Activated naive CD4-positive, alpha-beta T cell treated with anti-CD3 and anti-CD28 coated beads for 36 hours (primary cell): Measurements from ENCODE around the gene CD302. TPM values are rescaled to one million over a fixed set of nuclear protein-coding genes. Genes with fewer than 3 reads are reported as not detected.

Experiments
- total RNA-seq, 2 experiments: library from RNA; stranded (reverse); gene quantifications; one replicate each; pipeline ENCODE4 v1.2.3, GENCODE V29; 2021

Gene CD302
- total RNA-seq, 2 experiments from 2014 or later = 0.35 to 0.48 TPM

Other genes with a start within 250 kb of the CD302 start
- gene BAZ2B, start 181.7 kb downstream of the CD302 start, total RNA-seq = 1 to 10 TPM; 8.3 to 9.7 TPM
- gene MARCHF7, start 85.7 kb downstream of the CD302 start, total RNA-seq = 10 to 100 TPM; 81.5 to 82.4 TPM
- gene LY75, start 106.5 kb upstream of the CD302 start, total RNA-seq = 10 to 100 TPM; 52.9 to 55.4 TPM